Trophoblast cell (in vitro differentiated cells and primary cell): Measurements from ENCODE around the gene SDE2.

Experiments used
- DNase-seq, 2 donors: peaks; one replicate each; pipeline ENCODE4 v3.0.0-alpha.2; 2016
- H2AFZ ChIP-seq: 2 replicates; pipeline ENCODE4 v1.6.1; 2013; ENCODE audit warnings: low read length, moderate library complexity, mild to moderate bottlenecking; ENCODE audit not compliant: insufficient read depth, poor library complexity
- H2AK5ac ChIP-seq: 2 replicates; pipeline ENCODE4 v1.6.1; 2013; ENCODE audit warnings: mild to moderate bottlenecking, low read length
- H2BK120ac ChIP-seq: 2 replicates; pipeline ENCODE4 v1.6.1; 2013; ENCODE audit warnings: low read length, mild to moderate bottlenecking, moderate library complexity; ENCODE audit not compliant: insufficient read depth, poor library complexity
- H2BK12ac ChIP-seq: 2 replicates; pipeline ENCODE4 v1.6.1; 2013; ENCODE audit warnings: mild to moderate bottlenecking, low read length, moderate library complexity
- H2BK5ac ChIP-seq: 2 replicates; pipeline ENCODE4 v1.6.1; 2013; ENCODE audit warnings: low read length, low read depth, moderate library complexity, mild to moderate bottlenecking; ENCODE audit not compliant: poor library complexity
- H3K14ac ChIP-seq: 2 replicates; pipeline ENCODE4 v1.6.1; 2013; ENCODE audit warnings: mild to moderate bottlenecking, low read length
- H3K18ac ChIP-seq: 2 replicates; pipeline ENCODE4 v1.6.1; 2013; ENCODE audit warnings: mild to moderate bottlenecking, low read length
- H3K23ac ChIP-seq: 2 replicates; pipeline ENCODE4 v1.6.1; 2013; ENCODE audit warnings: low read length
- H3K27ac ChIP-seq: 2 replicates; pipeline ENCODE4 v1.5.1; 2013; ENCODE audit warnings: low read depth, mild to moderate bottlenecking, inconsistent platforms, low read length, moderate library complexity
- H3K27me3 ChIP-seq: 2 replicates; pipeline ENCODE4 v1.6.1; 2013; ENCODE audit warnings: inconsistent platforms, mild to moderate bottlenecking, low read length, moderate library complexity; ENCODE audit not compliant: insufficient read depth
- H3K36me3 ChIP-seq, 2 experiments: 1 replicate in 1 of 2; 2 replicates in 1 of 2; pipeline ENCODE4 v1.6.1; 2013; ENCODE audit warnings: low read length in 2 of 2, mild to moderate bottlenecking in 2 of 2, moderate library complexity in 1 of 2; ENCODE audit not compliant: insufficient read depth in 2 of 2, control insufficient read depth in 1 of 2
- H3K4ac ChIP-seq: 2 replicates; pipeline ENCODE4 v1.6.1; 2013; ENCODE audit warnings: low read depth, mild to moderate bottlenecking, low read length, moderate library complexity
- H3K4me1 ChIP-seq, 2 experiments: 1 replicate in 1 of 2; 2 replicates in 1 of 2; pipeline ENCODE4 v1.6.1; 2013; ENCODE audit warnings: low read length in 2 of 2, mild to moderate bottlenecking in 2 of 2, moderate library complexity in 1 of 2; ENCODE audit not compliant: insufficient read depth in 2 of 2, control insufficient read depth in 1 of 2
- H3K4me2 ChIP-seq: 2 replicates; pipeline ENCODE4 v1.6.1; 2013; ENCODE audit warnings: inconsistent platforms, mild to moderate bottlenecking, low read length, moderate library complexity
- H3K4me3 ChIP-seq: 2 replicates; pipeline ENCODE4 v1.5.1; 2013; ENCODE audit warnings: mild to moderate bottlenecking, low read depth, low read length, inconsistent platforms
- H3K79me1 ChIP-seq: one replicate; pipeline ENCODE4 v1.6.1; 2013; ENCODE audit warnings: low read length
- H3K79me2 ChIP-seq: 2 replicates; pipeline ENCODE4 v1.6.1; 2013; ENCODE audit warnings: low read length, mild to moderate bottlenecking; ENCODE audit not compliant: control insufficient read depth, insufficient read depth, poor library complexity
- H3K9ac ChIP-seq: 2 replicates; pipeline ENCODE4 v1.6.1; 2013; ENCODE audit warnings: mild to moderate bottlenecking, low read length
- H3K9me3 ChIP-seq: 2 replicates; pipeline ENCODE4 v1.6.1; 2013; ENCODE audit warnings: low read depth, mild to moderate bottlenecking, control low read depth, inconsistent platforms, low read length; ENCODE audit not compliant: insufficient read depth
- H4K12ac ChIP-seq: 2 replicates; pipeline ENCODE4 v1.6.1; 2013; ENCODE audit warnings: low read depth, mild to moderate bottlenecking, low read length, moderate library complexity
- H4K8ac ChIP-seq: 2 replicates; pipeline ENCODE4 v1.6.1; 2013; ENCODE audit warnings: low read depth, mild to moderate bottlenecking, low read length, moderate library complexity
- H4K91ac ChIP-seq: one replicate; pipeline ENCODE4 v1.6.1; 2013; ENCODE audit warnings: low read depth, mild to moderate bottlenecking, low read length, moderate library complexity
- whole genome bisulfite sequencing: extraction: QIAGEN DNeasy Blood & Tissue Kit; methylation state at CpG from one replicate; pipeline ENCODE4 v1.1.7; 2013; ENCODE audit warnings: missing lambda C conversion rate; ENCODE audit not compliant: insufficient read length, insufficient coverage; ENCODE audit errors: extremely low coverage; 5-methylcytosine and 5-hydroxymethylcytosine counted together

Gene SDE2

GRCh38 chr1:225942574-225942973, 56.6 kb downstream of the SDE2 start:
- H2BK120ac ChIP-seq: no peak overlapping the region
- H3K4ac ChIP-seq: no peak overlapping the region
- no peaks in the 10 kb centered on the region for H3K9me3 ChIP-seq
- H3K79me2 ChIP-seq: peaks cover 2% of the 10 kb centered on the region
- H3K27ac ChIP-seq: no peak overlapping the region
- peaks cover 3 to 15% of the 10 kb centered on the region in 2 experiments for H3K4me1 ChIP-seq
- H2BK12ac ChIP-seq: no peak overlapping the region
- H4K8ac ChIP-seq: no peak overlapping the region
- H4K91ac ChIP-seq: no peak overlapping the region
- DNase-seq: no peak
- no peaks in the 10 kb centered on the region for H3K27me3 ChIP-seq
- H3K9ac ChIP-seq: no peak overlapping the region
- no peaks in the 10 kb centered on the region for H3K36me3 ChIP-seq
- no peak overlapping the region for H2AFZ ChIP-seq
- H3K4me3 ChIP-seq: no peak overlapping the region
- H2AK5ac ChIP-seq: no peak overlapping the region
- H3K18ac ChIP-seq: no peak overlapping the region
- no peak overlapping the region for H3K14ac ChIP-seq
- H3K23ac ChIP-seq: no peak overlapping the region
- no CpG with 5 or more reads among the region's 7 CpGs for WGBS
- H3K79me1 ChIP-seq: no peaks in the 10 kb centered on the region
- H3K4me2 ChIP-seq: no peak overlapping the region
- H4K12ac ChIP-seq: no peak overlapping the region
- H2BK5ac ChIP-seq: no peak overlapping the region

GRCh38 chr1:225941942-225942222, 57.3 kb downstream of the SDE2 start:
- Histone ChIP-seq H4K8ac (no peak overlapping the region), H2BK5ac (no peak overlapping the region), H3K4me2 (no peak overlapping the region), H4K12ac (no peak overlapping the region), H4K91ac (no peak overlapping the region), H3K4me1 (peaks cover 3 to 15% of the 10 kb centered on the region in 2 experiments), H2AFZ (no peak overlapping the region), H3K4me3 (no peak overlapping the region), H3K23ac (no peak overlapping the region), H3K18ac (no peak overlapping the region), H3K36me3 (no peaks in the 10 kb centered on the region), H2BK12ac (no peak overlapping the region), H3K9me3 (no peaks in the 10 kb centered on the region), H3K27ac (peak overlapping the region; percentile 5), H3K79me1 (no peaks in the 10 kb centered on the region), H2AK5ac (no peak overlapping the region), H3K79me2 (peaks cover 2% of the 10 kb centered on the region), H3K27me3 (no peaks in the 10 kb centered on the region), H3K4ac (no peak overlapping the region), H3K9ac (no peak overlapping the region), H2BK120ac (no peak overlapping the region), H3K14ac (no peak overlapping the region)
- no peak for DNase-seq
- no CpG with 5 or more reads among the region's 1 CpG for WGBS

- Histone ChIP-seq H3K27ac (peak within 1 kb of the TSS; percentile 5), H2BK12ac (no peak within 1 kb of the TSS), H3K14ac (no peak within 1 kb of the TSS), H3K36me3 (no peaks in the 10 kb centered on the region), H3K9ac (no peak within 1 kb of the TSS), H3K4me3 (no peak within 1 kb of the TSS), H4K91ac (peak within 1 kb of the TSS; percentile 60), H3K23ac (no peak within 1 kb of the TSS), H3K9me3 (no peaks in the 10 kb centered on the region), H2BK120ac (no peak within 1 kb of the TSS), H4K12ac (peak within 1 kb of the TSS; percentile 61), H3K27me3 (no peaks in the 10 kb centered on the region), H3K18ac (no peak within 1 kb of the TSS), H2BK5ac (peak within 1 kb of the TSS; percentile 23), H3K79me2 (peaks cover 2% of the 10 kb centered on the region), H3K79me1 (no peaks in the 10 kb centered on the region), H4K8ac (no peak within 1 kb of the TSS), H2AK5ac (no peak within 1 kb of the TSS), H3K4me2 (no peak within 1 kb of the TSS), H3K4ac (no peak within 1 kb of the TSS), H2AFZ (peak within 1 kb of the TSS; percentile 17), H3K4me1 (peaks cover 3 to 15% of the 10 kb centered on the region in 2 experiments)
- WGBS: no CpG with 5 or more reads among the region's 6 CpGs
- DNase-seq: no peak
These were observed 57.8 kb downstream of the SDE2 start, which contains the start of gene LEFTY2 for GRCh38 chr1:225941187-225941941. LEFTY2 (minus strand) TSS chr1:225941220; CDS start chr1:225941140, 80 bp downstream.

- Histone ChIP-seq H3K79me2 (peaks cover 2% of the 10 kb centered on the region), H3K14ac (no peak overlapping the region), H3K9me3 (no peaks in the 10 kb centered on the region), H3K4me3 (no peak overlapping the region), H2AK5ac (no peak overlapping the region), H3K4me1 (peaks cover 3 to 15% of the 10 kb centered on the region in 2 experiments), H3K4ac (no peak overlapping the region), H3K23ac (no peak overlapping the region), H3K79me1 (no peaks in the 10 kb centered on the region), H2BK120ac (no peak overlapping the region), H2BK12ac (no peak overlapping the region), H3K27me3 (no peaks in the 10 kb centered on the region), H4K91ac (peak overlapping the region; percentile 60), H3K36me3 (no peaks in the 10 kb centered on the region), H4K8ac (no peak overlapping the region), H2AFZ (peak overlapping the region; percentile 17), H3K27ac (no peak overlapping the region), H2BK5ac (peak overlapping the region; percentile 23), H3K18ac (no peak overlapping the region), H3K4me2 (no peak overlapping the region), H4K12ac (no peak overlapping the region), H3K9ac (no peak overlapping the region)
- WGBS: no CpG with 5 or more reads among the region's 25 CpGs
- no peak for DNase-seq
These were observed 58.6 kb downstream of the SDE2 start for GRCh38 chr1:225940385-225941151.
